HCT116 (cell line): ENCODE results near the gene GRIK3. TPM values are rescaled to one million over a fixed set of nuclear protein-coding genes. Genes with fewer than 3 reads are reported as not detected.

ENCODE experiments used
- ATAC-seq: fragments of 200-7000 bp; cut with Tn5 transposase; 2 replicates; pipeline ENCODE4 v1.9.1; 2020; ENCODE audit warnings: mild to moderate bottlenecking, moderate library complexity
- BruUV-seq: library from RNA; stranded (reverse); fragments of 400-500 nt; replicated peaks from 2 replicates; lab custom pipeline; 2021; lab: Mats Ljungman, UMichigan
- CTCF ChIA-PET: fragments of 300-600 bp; sonication (Branson Sonifier 250); formaldehyde crosslinking; loops from one replicate; lab custom pipeline; 2021; ENCODE audit warnings: antibody characterized with exemption; lab: Charles Lee
- POLR2A ChIA-PET: fragments of 300-600, 350-600 bp; sonication (Branson Sonifier 250); formaldehyde crosslinking; loops from one replicate; lab custom pipeline; 2021; ENCODE audit warnings: antibody characterized with exemption; lab: Charles Lee
- RAD21 ChIA-PET, 2 experiments: fragments of 300-600 bp; sonication (Branson Sonifier 250); formaldehyde crosslinking; loops; one replicate each; lab custom pipeline; 2023; ENCODE audit warnings: low total read pairs in 2 of 2; ENCODE audit not compliant: uncharacterized antibody in 2 of 2, unreplicated experiment in 2 of 2, low non-redundant PET in 1 of 2; lab: Charles Lee
- DNase-seq: peaks from one replicate; pipeline ENCODE4 v3.0.0-alpha.2; 2010; ENCODE audit warnings: low read depth, low spot score
- H2AFZ ChIP-seq: fragments of 200-600 bp; shearing (Covaris generic), sonication (generic); 2 replicates; pipeline ENCODE4 v1.6.1; 2017; ENCODE audit warnings: low read depth, mixed run types, mixed read lengths, antibody characterized with exemption, low read length; ENCODE audit not compliant: poor library complexity, severe bottlenecking
- H3K27ac ChIP-seq: 2 replicates; pipeline ENCODE4 v1.5.1; 2012; ENCODE audit warnings: low read depth, low read length
- H3K27me3 ChIP-seq: fragments of 200-600 bp; sonication (generic); 2 replicates; pipeline ENCODE4 v1.6.1; 2016; ENCODE audit warnings: mixed run types, low read length, mixed read lengths; ENCODE audit not compliant: insufficient read depth
- H3K36me3 ChIP-seq, 2 experiments: fragments of 200-500 bp in 1 of 2; fragments of 200-600 bp in 1 of 2; sonication (Bioruptor generic) in 1 of 2; sonication (generic) in 1 of 2; 2 replicates each; pipeline versions ENCODE4 v1.5.1 to v1.6.1; 2014 to 2016; ENCODE audit warnings: low read length in 2 of 2, inconsistent platforms in 1 of 2, mixed read lengths in 1 of 2, mixed run types in 1 of 2; ENCODE audit not compliant: insufficient read depth in 2 of 2, control insufficient read depth in 1 of 2
- H3K4me1 ChIP-seq, 2 experiments: fragments of 200-600 bp in 1 of 2; sonication (generic) in 1 of 2; 2 replicates each; pipeline versions ENCODE4 v1.5.1 to v1.6.1; 2012 to 2017; ENCODE audit warnings: low read length in 2 of 2, inconsistent platforms in 1 of 2, mild to moderate bottlenecking in 1 of 2, mixed read lengths in 1 of 2, mixed run types in 1 of 2, moderate library complexity in 1 of 2; ENCODE audit not compliant: insufficient read depth in 2 of 2, control insufficient read depth in 1 of 2
- H3K4me2 ChIP-seq: fragments of 200-600 bp; sonication (generic); 2 replicates; pipeline ENCODE4 v1.6.1; 2017; ENCODE audit warnings: mixed run types, low read length, mixed read lengths
- H3K4me3 ChIP-seq, 2 experiments: fragments of 200-600 bp in 1 of 2; sonication (generic) in 1 of 2; replicated peaks in 1 of 2; 2 replicates each; pipeline ENCODE4 v1.5.1; 2011 to 2016; ENCODE audit warnings: low read length in 2 of 2, control low read depth in 1 of 2, low read depth in 1 of 2, mild to moderate bottlenecking in 1 of 2, mixed read lengths in 1 of 2, mixed run types in 1 of 2
- H3K79me2 ChIP-seq: fragments of 200-600 bp; sonication (generic); 2 replicates; pipeline ENCODE4 v1.6.1; 2017; ENCODE audit warnings: mild to moderate bottlenecking, mixed run types, low read length, moderate library complexity, mixed read lengths; ENCODE audit not compliant: insufficient read depth
- H3K9ac ChIP-seq: fragments of 200-600 bp; sonication (generic); 2 replicates; pipeline ENCODE4 v1.6.1; 2016; ENCODE audit warnings: low read length, mixed read lengths
- H3K9me2 ChIP-seq: fragments of 200-600 bp; sonication (generic), shearing (Covaris generic); 2 replicates; pipeline ENCODE4 v1.6.1; 2017; ENCODE audit warnings: mixed run types, mild to moderate bottlenecking, moderate library complexity; ENCODE audit not compliant: insufficient read depth
- H3K9me3 ChIP-seq, 2 experiments: fragments of 200-500 bp in 1 of 2; fragments of 200-600 bp in 1 of 2; sonication (Bioruptor generic) in 1 of 2; sonication (generic) in 1 of 2; 2 replicates each; pipeline ENCODE4 v1.6.1; 2014 to 2017; ENCODE audit warnings: low read length in 2 of 2, mixed read lengths in 2 of 2, inconsistent platforms in 1 of 2, low read depth in 1 of 2, mild to moderate bottlenecking in 1 of 2, mixed run types in 1 of 2, moderate library complexity in 1 of 2; ENCODE audit not compliant: control insufficient read depth in 1 of 2, insufficient read depth in 1 of 2
- H4K20me1 ChIP-seq: fragments of 200-600 bp; sonication (generic), shearing (Covaris generic); 2 replicates; pipeline ENCODE4 v1.6.1; 2017; ENCODE audit warnings: mixed run types, mild to moderate bottlenecking, moderate library complexity; ENCODE audit not compliant: insufficient read depth
- CBX3 ChIP-seq: IDR thresholded peaks from 2 replicates; pipeline ENCODE4 v1.6.1; 2012; ENCODE audit warnings: low read depth
- CEBPB ChIP-seq: IDR thresholded peaks from 2 replicates; pipeline ENCODE4 v1.6.1; 2012; ENCODE audit warnings: low read depth
- EGR1 ChIP-seq: IDR thresholded peaks from 2 replicates; pipeline ENCODE4 v1.6.1; 2012; ENCODE audit warnings: low read depth
- ELF1 ChIP-seq: IDR thresholded peaks from 2 replicates; pipeline ENCODE4 v1.6.1; 2012; ENCODE audit warnings: low read depth, borderline replicate concordance
- EZH2 ChIP-seq: fragments of 200-600 bp; sonication (generic); IDR thresholded peaks from 2 replicates; pipeline ENCODE4 v1.6.1; 2017; ENCODE audit warnings: antibody characterized with exemption, mixed run types
- EZH2phosphoT487 ChIP-seq: fragments of 200-600 bp; IDR thresholded peaks from 2 replicates; pipeline ENCODE4 v1.6.1; 2018; ENCODE audit warnings: antibody characterized with exemption, borderline replicate concordance
- JUND ChIP-seq: IDR thresholded peaks from 2 replicates; pipeline ENCODE4 v1.6.1; 2012
- POLR2A ChIP-seq: IDR thresholded peaks from 2 replicates; pipeline ENCODE4 v1.7.0; 2011; ENCODE audit warnings: borderline replicate concordance; ENCODE audit not compliant: insufficient read depth, insufficient read length; ENCODE audit errors: extremely low read depth
- POLR2AphosphoS5 ChIP-seq: IDR thresholded peaks from 2 replicates; pipeline ENCODE4 v1.6.1; 2011; ENCODE audit warnings: mild to moderate bottlenecking, low read depth, low read length, moderate library complexity
- RAD21 ChIP-seq: IDR thresholded peaks from 2 replicates; pipeline ENCODE4 v1.6.1; 2012; ENCODE audit warnings: low read depth, mild to moderate bottlenecking
- SIN3A ChIP-seq: IDR thresholded peaks from 2 replicates; pipeline ENCODE4 v1.6.1; 2012; ENCODE audit warnings: low read depth
- SP1 ChIP-seq: IDR thresholded peaks from 2 replicates; pipeline ENCODE4 v1.6.1; 2012; ENCODE audit warnings: low read depth
- SRF ChIP-seq: IDR thresholded peaks from 2 replicates; pipeline ENCODE4 v1.6.1; 2012; ENCODE audit warnings: low read depth
- TCF7L2 ChIP-seq: IDR thresholded peaks from 2 replicates; pipeline ENCODE4 v1.7.0; 2011; ENCODE audit warnings: borderline replicate concordance, inconsistent platforms; ENCODE audit not compliant: insufficient read depth, insufficient read length; ENCODE audit errors: extremely low read depth
- ZFX ChIP-seq: fragments of 450-650 bp; IDR thresholded peaks from 2 replicates; pipeline ENCODE4 v1.6.1; 2017
- ZNF274 ChIP-seq: fragments of 200-500 bp; sonication (Bioruptor generic); IDR thresholded peaks from 2 replicates; pipeline ENCODE4 v1.6.1; 2014; ENCODE audit warnings: mild to moderate bottlenecking, low read depth, low read length, inconsistent platforms
- intact Hi-C: fragments of 100-400 bp; cut with micrococcal nuclease; formaldehyde crosslinking; loops from 2 replicates; pipeline ENCODE4 v1.10.0; 2022
- total RNA-seq: library from RNA; stranded (reverse); gene quantifications from one replicate; pipeline ENCODE4 v1.2.1, GENCODE V29; 2021; ENCODE audit not compliant: unreplicated experiment
- TF ChIP-seq, protein P1 (sequence below): IDR thresholded peaks from 2 replicates; pipeline ENCODE4 v1.6.1; 2011; ENCODE audit warnings: mild to moderate bottlenecking, low read length, moderate library complexity; ENCODE audit not compliant: insufficient replicate concordance; ENCODE audit errors: extremely low read depth
- TF ChIP-seq, protein P2 (sequence below): IDR thresholded peaks from 2 replicates; pipeline ENCODE4 v1.6.1; 2012
- TF ChIP-seq, protein P3 (sequence below): IDR thresholded peaks from 2 replicates; pipeline ENCODE4 v1.6.1; 2012; ENCODE audit warnings: low read depth
- TF ChIP-seq, protein P4 (sequence below): IDR thresholded peaks from 2 replicates; pipeline ENCODE4 v1.6.1; 2012

Gene GRIK3
- total RNA-seq, 1 experiment from 2014 or later: not detected

DNA sequence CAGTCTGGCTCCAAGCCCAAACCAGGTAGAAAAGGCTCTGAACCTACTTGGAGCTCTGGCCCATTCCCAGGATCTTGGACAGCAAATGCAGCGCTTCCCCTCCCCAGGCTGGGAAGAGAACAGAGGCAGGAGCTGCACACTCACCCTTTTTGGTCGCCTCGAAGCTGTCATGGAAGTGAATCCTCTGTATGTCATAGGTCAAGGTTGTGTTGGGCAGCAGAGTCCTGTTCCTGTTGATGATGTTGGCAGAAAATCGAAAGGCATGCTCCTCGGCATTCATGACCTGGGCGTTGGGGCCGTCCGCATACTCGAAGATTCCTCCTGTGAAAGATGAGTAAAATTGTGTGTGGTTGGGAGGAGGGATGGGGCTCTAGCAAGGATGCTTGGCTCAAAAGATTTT is 143.5 kb downstream of the GRIK3 start:
- H3K79me2 ChIP-seq: no peaks in the 10 kb centered on the region
- CTCF ChIA-PET: no interaction called here
- RAD21 ChIA-PET: no interaction called here

More for the DNA sequence above, 143.5 kb downstream of the GRIK3 start:
- intact Hi-C loops: no loop called here
- Histone ChIP-seq H3K9me2 (no peaks in the 10 kb centered on the region), H2AFZ (no peak overlapping the region), H3K27me3 (peaks cover 34% of the 10 kb centered on the region), H3K36me3 (no peaks in the 10 kb centered on the region), H3K9ac (no peak overlapping the region), H4K20me1 (no peaks in the 10 kb centered on the region), H3K9me3 (0 out of 4 replicates have a peak, but pooled peaks cover 0 to under 1% of the 10 kb centered on the region in 2 experiments), H3K4me1 (no peaks in the 10 kb centered on the region), H3K4me2 (no peak overlapping the region)
- no peak for ATAC-seq
- BruUV-seq: no TSS peak
- DNase-seq: no peak
- POLR2A ChIA-PET: no interaction called here
- TF ChIP-seq CEBPB (no peak), EZH2phosphoT487 (no peak), SRF (no peak), ZFX (no peak), CBX3 (no peak), EGR1 (no peak), EZH2 (no peak), POLR2A (no peak), SIN3A (no peak), JUND (no peak), TCF7L2 (no peak), SP1 (no peak), ZNF274 (no peak), RAD21 (no peak), ELF1 (no peak), POLR2AphosphoS5 (no peak)
- TF ChIP-seq, protein P1, sequence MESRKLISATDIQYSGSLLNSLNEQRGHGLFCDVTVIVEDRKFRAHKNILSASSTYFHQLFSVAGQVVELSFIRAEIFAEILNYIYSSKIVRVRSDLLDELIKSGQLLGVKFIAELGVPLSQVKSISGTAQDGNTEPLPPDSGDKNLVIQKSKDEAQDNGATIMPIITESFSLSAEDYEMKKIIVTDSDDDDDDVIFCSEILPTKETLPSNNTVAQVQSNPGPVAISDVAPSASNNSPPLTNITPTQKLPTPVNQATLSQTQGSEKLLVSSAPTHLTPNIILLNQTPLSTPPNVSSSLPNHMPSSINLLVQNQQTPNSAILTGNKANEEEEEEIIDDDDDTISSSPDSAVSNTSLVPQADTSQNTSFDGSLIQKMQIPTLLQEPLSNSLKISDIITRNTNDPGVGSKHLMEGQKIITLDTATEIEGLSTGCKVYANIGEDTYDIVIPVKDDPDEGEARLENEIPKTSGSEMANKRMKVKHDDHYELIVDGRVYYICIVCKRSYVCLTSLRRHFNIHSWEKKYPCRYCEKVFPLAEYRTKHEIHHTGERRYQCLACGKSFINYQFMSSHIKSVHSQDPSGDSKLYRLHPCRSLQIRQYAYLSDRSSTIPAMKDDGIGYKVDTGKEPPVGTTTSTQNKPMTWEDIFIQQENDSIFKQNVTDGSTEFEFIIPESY: no peak
- TF ChIP-seq, protein P2, sequence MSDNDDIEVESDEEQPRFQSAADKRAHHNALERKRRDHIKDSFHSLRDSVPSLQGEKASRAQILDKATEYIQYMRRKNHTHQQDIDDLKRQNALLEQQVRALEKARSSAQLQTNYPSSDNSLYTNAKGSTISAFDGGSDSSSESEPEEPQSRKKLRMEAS: no peak
- TF ChIP-seq, protein P3, sequence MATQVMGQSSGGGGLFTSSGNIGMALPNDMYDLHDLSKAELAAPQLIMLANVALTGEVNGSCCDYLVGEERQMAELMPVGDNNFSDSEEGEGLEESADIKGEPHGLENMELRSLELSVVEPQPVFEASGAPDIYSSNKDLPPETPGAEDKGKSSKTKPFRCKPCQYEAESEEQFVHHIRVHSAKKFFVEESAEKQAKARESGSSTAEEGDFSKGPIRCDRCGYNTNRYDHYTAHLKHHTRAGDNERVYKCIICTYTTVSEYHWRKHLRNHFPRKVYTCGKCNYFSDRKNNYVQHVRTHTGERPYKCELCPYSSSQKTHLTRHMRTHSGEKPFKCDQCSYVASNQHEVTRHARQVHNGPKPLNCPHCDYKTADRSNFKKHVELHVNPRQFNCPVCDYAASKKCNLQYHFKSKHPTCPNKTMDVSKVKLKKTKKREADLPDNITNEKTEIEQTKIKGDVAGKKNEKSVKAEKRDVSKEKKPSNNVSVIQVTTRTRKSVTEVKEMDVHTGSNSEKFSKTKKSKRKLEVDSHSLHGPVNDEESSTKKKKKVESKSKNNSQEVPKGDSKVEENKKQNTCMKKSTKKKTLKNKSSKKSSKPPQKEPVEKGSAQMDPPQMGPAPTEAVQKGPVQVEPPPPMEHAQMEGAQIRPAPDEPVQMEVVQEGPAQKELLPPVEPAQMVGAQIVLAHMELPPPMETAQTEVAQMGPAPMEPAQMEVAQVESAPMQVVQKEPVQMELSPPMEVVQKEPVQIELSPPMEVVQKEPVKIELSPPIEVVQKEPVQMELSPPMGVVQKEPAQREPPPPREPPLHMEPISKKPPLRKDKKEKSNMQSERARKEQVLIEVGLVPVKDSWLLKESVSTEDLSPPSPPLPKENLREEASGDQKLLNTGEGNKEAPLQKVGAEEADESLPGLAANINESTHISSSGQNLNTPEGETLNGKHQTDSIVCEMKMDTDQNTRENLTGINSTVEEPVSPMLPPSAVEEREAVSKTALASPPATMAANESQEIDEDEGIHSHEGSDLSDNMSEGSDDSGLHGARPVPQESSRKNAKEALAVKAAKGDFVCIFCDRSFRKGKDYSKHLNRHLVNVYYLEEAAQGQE: no peak
- TF ChIP-seq, protein P4, sequence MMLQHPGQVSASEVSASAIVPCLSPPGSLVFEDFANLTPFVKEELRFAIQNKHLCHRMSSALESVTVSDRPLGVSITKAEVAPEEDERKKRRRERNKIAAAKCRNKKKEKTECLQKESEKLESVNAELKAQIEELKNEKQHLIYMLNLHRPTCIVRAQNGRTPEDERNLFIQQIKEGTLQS: no peak
- TF ChIP-seq, all 23 proteins: peak for 0
- Histone ChIP-seq H3K27ac (no peak overlapping the region), H3K4me3 (no peak overlapping the region)
